Large intestine (tissue), 3 donors: ENCODE data around the gene NFKBIZ. TPM values are rescaled to one million over a fixed set of nuclear protein-coding genes. Genes with fewer than 3 reads are reported as not detected.

Experiments used
- DNase-seq, 2 donors: peaks; one replicate each; pipeline versions ENCODE4 v3.0.0 to v3.0.0-alpha.2; 2013
- H3K27ac ChIP-seq: one replicate; pipeline ENCODE4 v1.5.1; 2013; ENCODE audit warnings: low read length
- H3K27me3 ChIP-seq: 2 replicates; pipeline ENCODE4 v1.6.1; 2013; ENCODE audit warnings: low read length; ENCODE audit not compliant: control insufficient read depth, insufficient read depth
- H3K36me3 ChIP-seq: 2 replicates; pipeline ENCODE4 v1.6.1; 2013; ENCODE audit warnings: low read length; ENCODE audit not compliant: control insufficient read depth, insufficient read depth
- H3K4me1 ChIP-seq: one replicate; pipeline ENCODE4 v1.6.1; 2013; ENCODE audit warnings: low read length; ENCODE audit not compliant: control insufficient read depth, insufficient read depth
- H3K4me3 ChIP-seq: one replicate; pipeline ENCODE4 v1.5.1; 2013; ENCODE audit warnings: low read length
- H3K9me3 ChIP-seq: one replicate; pipeline ENCODE4 v1.6.1; 2013; ENCODE audit warnings: mild to moderate bottlenecking, low read depth, low read length, moderate library complexity; ENCODE audit not compliant: control insufficient read depth
- WGBS: methylation state at CpG from one replicate; pipeline ENCODE4 v1.1.5; 2013; ENCODE audit warnings: low lambda C conversion rate; ENCODE audit not compliant: insufficient coverage; 5-methylcytosine and 5-hydroxymethylcytosine counted together
- polyA plus RNA-seq: library from polyadenylated mRNA; unstranded; fragments of 120-200 nt; gene quantifications from one replicate; pipeline ENCODE4 v1.2.1, GENCODE V29; 2013

Gene NFKBIZ
- polyA plus RNA-seq, 1 donor = 299 TPM

GRCh38 chr3:101850246-101851051 lies 1.1 kb downstream of the NFKBIZ start:
- WGBS = 10% methylated on average over 2 of the region's 19 CpGs
- peak overlapping the region; percentile 67 for H3K4me3 ChIP-seq
- no peaks in the 10 kb centered on the region for H3K9me3 ChIP-seq
- H3K27me3 ChIP-seq = no peaks in the 10 kb centered on the region
- peak in 1 of 2 donors; percentile 30 for DNase-seq
- H3K27ac ChIP-seq = peak overlapping the region; percentile 96
- peaks cover 41% of the 10 kb centered on the region for H3K4me1 ChIP-seq
- peaks cover 36% of the 10 kb centered on the region for H3K36me3 ChIP-seq

- peaks cover 38% of the 10 kb centered on the region for H3K4me1 ChIP-seq
- H3K27me3 ChIP-seq = no peaks in the 10 kb centered on the region
- WGBS = 0% methylated on average over 3 of the region's 5 CpGs
- DNase-seq = peak in 1 of 2 donors; percentile 32
- H3K36me3 ChIP-seq = peaks cover 43% of the 10 kb centered on the region
- peak overlapping the region; percentile 96 for H3K27ac ChIP-seq
- peak overlapping the region; percentile 67 for H3K4me3 ChIP-seq
- no peaks in the 10 kb centered on the region for H3K9me3 ChIP-seq
Measured at GRCh38 chr3:101851072-101851770, 1.9 kb downstream of the NFKBIZ start.

- H3K27ac ChIP-seq = peak overlapping the region; percentile 96
- no peaks in the 10 kb centered on the region for H3K9me3 ChIP-seq
- H3K36me3 ChIP-seq = peaks cover 50% of the 10 kb centered on the region
- H3K4me3 ChIP-seq = peak overlapping the region; percentile 67
- H3K27me3 ChIP-seq = no peaks in the 10 kb centered on the region
- no CpG with 5 or more reads among the region's 6 CpGs for WGBS
- peak in 1 of 2 donors; percentile 60 for DNase-seq
- peaks cover 33% of the 10 kb centered on the region for H3K4me1 ChIP-seq
Measured at GRCh38 chr3:101851850-101852714, 2.8 kb downstream of the NFKBIZ start.

- DNase-seq = peak in 1 of 2 donors; percentile 39
- peaks cover 57% of the 10 kb centered on the region for H3K36me3 ChIP-seq
- H3K4me1 ChIP-seq = peaks cover 27% of the 10 kb centered on the region
- peak overlapping the region; percentile 67 for H3K4me3 ChIP-seq
- H3K9me3 ChIP-seq = no peaks in the 10 kb centered on the region
- no CpG with 5 or more reads among the region's 8 CpGs for WGBS
- H3K27ac ChIP-seq = peak overlapping the region; percentile 96
- H3K27me3 ChIP-seq = no peaks in the 10 kb centered on the region
Measured at GRCh38 chr3:101852983-101853840, 3.9 kb downstream of the NFKBIZ start.

GRCh38 chr3:101853982-101854381 lies 4.7 kb downstream of the NFKBIZ start:
- DNase-seq = no peak
- peak overlapping the region; percentile 96 for H3K27ac ChIP-seq
- no peaks in the 10 kb centered on the region for H3K27me3 ChIP-seq
- WGBS = 100% methylated on average over 1 of the region's 3 CpGs
- H3K9me3 ChIP-seq = no peaks in the 10 kb centered on the region
- H3K36me3 ChIP-seq = peaks cover 63% of the 10 kb centered on the region
- H3K4me1 ChIP-seq = peaks cover 27% of the 10 kb centered on the region
- H3K4me3 ChIP-seq = peak overlapping the region; percentile 67

GRCh38 chr3:101854608-101855304 lies 5.4 kb downstream of the NFKBIZ start:
- Histone ChIP-seq H3K4me3 (peak overlapping the region; percentile 36), H3K4me1 (peaks cover 30% of the 10 kb centered on the region), H3K27ac (peak overlapping the region; percentile 96), H3K36me3 (peaks cover 69% of the 10 kb centered on the region), H3K9me3 (no peaks in the 10 kb centered on the region), H3K27me3 (no peaks in the 10 kb centered on the region)
- peak; percentile 71 to 92 for DNase-seq
- no CpG with 5 or more reads among the region's 2 CpGs for WGBS

GRCh38 chr3:101857301-101857741 lies 8.0 kb downstream of the NFKBIZ start:
- H3K4me3 ChIP-seq = peak overlapping the region; percentile 31
- H3K27me3 ChIP-seq = no peaks in the 10 kb centered on the region
- H3K36me3 ChIP-seq = peaks cover 74% of the 10 kb centered on the region
- H3K4me1 ChIP-seq = peaks cover 30% of the 10 kb centered on the region
- no peaks in the 10 kb centered on the region for H3K9me3 ChIP-seq
- no CpG with 5 or more reads among the region's 8 CpGs for WGBS
- peak in 1 of 2 donors; percentile 37 for DNase-seq
- H3K27ac ChIP-seq = peak overlapping the region; percentile 74

- Histone ChIP-seq H3K36me3 (peaks cover 64% of the 10 kb centered on the region), H3K27ac (peak overlapping the region; percentile 74), H3K4me1 (peaks cover 26% of the 10 kb centered on the region), H3K9me3 (no peaks in the 10 kb centered on the region), H3K4me3 (peak overlapping the region; percentile 31), H3K27me3 (no peaks in the 10 kb centered on the region)
- WGBS = 20% methylated on average over 1 of the region's 4 CpGs
- DNase-seq = no peak
Measured at GRCh38 chr3:101858464-101859030, 9.2 kb downstream of the NFKBIZ start.
